ENCODE measurements around the gene CPED1.

- TF ChIP-seq POLR2A (IDR thresholded peaks at IDR 0.05) = no peak
- TF ChIP-seq, protein P1, sequence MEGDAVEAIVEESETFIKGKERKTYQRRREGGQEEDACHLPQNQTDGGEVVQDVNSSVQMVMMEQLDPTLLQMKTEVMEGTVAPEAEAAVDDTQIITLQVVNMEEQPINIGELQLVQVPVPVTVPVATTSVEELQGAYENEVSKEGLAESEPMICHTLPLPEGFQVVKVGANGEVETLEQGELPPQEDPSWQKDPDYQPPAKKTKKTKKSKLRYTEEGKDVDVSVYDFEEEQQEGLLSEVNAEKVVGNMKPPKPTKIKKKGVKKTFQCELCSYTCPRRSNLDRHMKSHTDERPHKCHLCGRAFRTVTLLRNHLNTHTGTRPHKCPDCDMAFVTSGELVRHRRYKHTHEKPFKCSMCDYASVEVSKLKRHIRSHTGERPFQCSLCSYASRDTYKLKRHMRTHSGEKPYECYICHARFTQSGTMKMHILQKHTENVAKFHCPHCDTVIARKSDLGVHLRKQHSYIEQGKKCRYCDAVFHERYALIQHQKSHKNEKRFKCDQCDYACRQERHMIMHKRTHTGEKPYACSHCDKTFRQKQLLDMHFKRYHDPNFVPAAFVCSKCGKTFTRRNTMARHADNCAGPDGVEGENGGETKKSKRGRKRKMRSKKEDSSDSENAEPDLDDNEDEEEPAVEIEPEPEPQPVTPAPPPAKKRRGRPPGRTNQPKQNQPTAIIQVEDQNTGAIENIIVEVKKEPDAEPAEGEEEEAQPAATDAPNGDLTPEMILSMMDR (IDR thresholded peaks at IDR 0.05) = no peak
These were observed 285.1 kb downstream of the CPED1 start for GRCh38 chr7:121273467-121274167.
